HepG2 (cell line): Measurements from ENCODE around the gene PTPRCAP. TPM values are rescaled to one million over a fixed set of nuclear protein-coding genes. Genes with fewer than 3 reads are reported as not detected.

ENCODE experiments used
- EP300 ChIP-seq, 3 experiments: sonication (generic) in 1 of 3; formaldehyde crosslinking in 1 of 3; IDR thresholded peaks; 2 replicates each; pipeline versions ENCODE4 v1.5.1 to v1.6.1; 2011 to 2020; ENCODE audit warnings: low read depth in 2 of 3, low read length in 2 of 3, borderline replicate concordance in 1 of 3, improper control_type of control experiment in 1 of 3, mild to moderate bottlenecking in 1 of 3, missing genetic modification reagents in 1 of 3, moderate library complexity in 1 of 3
- FOXO1 ChIP-seq: sonication (generic); formaldehyde crosslinking; IDR thresholded peaks from 2 replicates; pipeline ENCODE4 v1.4.0; 2020; ENCODE audit warnings: missing genetic modification reagents
- KLF16 ChIP-seq, 2 experiments: sonication (generic) in 1 of 2; formaldehyde crosslinking in 1 of 2; IDR thresholded peaks; 2 replicates each; pipeline versions ENCODE4 v1.6.1 to v1.8.0; 2016 to 2023; ENCODE audit warnings: missing genetic modification reagents in 2 of 2, missing compliant biosample characterization in 1 of 2
- KMT2A ChIP-seq: sonication (generic); formaldehyde crosslinking; IDR thresholded peaks from 2 replicates; pipeline ENCODE4 v1.4.0; 2020; ENCODE audit warnings: missing genetic modification reagents
- MAZ ChIP-seq, 2 experiments: sonication (generic) in 1 of 2; formaldehyde crosslinking in 1 of 2; IDR thresholded peaks; 2 replicates each; pipeline versions ENCODE4 v1.5.0 to v1.6.1; 2012 to 2020; ENCODE audit warnings: low read depth in 2 of 2, mild to moderate bottlenecking in 2 of 2, borderline replicate concordance in 1 of 2, improper control_type of control experiment in 1 of 2, low read length in 1 of 2, missing genetic modification reagents in 1 of 2, moderate library complexity in 1 of 2
- MED1 ChIP-seq: sonication (generic); formaldehyde crosslinking; IDR thresholded peaks from 2 replicates; pipeline ENCODE4 v1.4.0; 2020; ENCODE audit warnings: missing genetic modification reagents
- SMAD3 ChIP-seq: sonication (generic); formaldehyde crosslinking; IDR thresholded peaks from 2 replicates; pipeline ENCODE4 v1.4.0; 2020; ENCODE audit warnings: missing genetic modification reagents
- YEATS2 ChIP-seq: sonication (generic); formaldehyde crosslinking; IDR thresholded peaks from 2 replicates; pipeline ENCODE4 v1.4.0; 2020; ENCODE audit warnings: missing genetic modification reagents, borderline replicate concordance
- ZNF326 ChIP-seq: sonication (generic); formaldehyde crosslinking; IDR thresholded peaks from 2 replicates; pipeline ENCODE4 v1.4.0; 2020; ENCODE audit warnings: missing genetic modification reagents, borderline replicate concordance
- ZNF407 ChIP-seq: sonication (generic); formaldehyde crosslinking; IDR thresholded peaks from one replicate; pipeline ENCODE4 v1.5.1; 2020; ENCODE audit warnings: mild to moderate bottlenecking, missing genetic modification reagents; ENCODE audit errors: not compliant biosample characterization
- ZNF451 ChIP-seq: sonication (generic); formaldehyde crosslinking; IDR thresholded peaks from 2 replicates; pipeline ENCODE4 v1.5.0; 2020; ENCODE audit warnings: mild to moderate bottlenecking, missing genetic modification reagents
- polyA plus RNA-seq, 8 experiments: library from polyadenylated mRNA; depleted of rRNA in 3 of 8; stranded (reverse) in 7 of 8; unstranded in 1 of 8; fragments of >200 nt; fragmentation: Illumina TruSeq in 4 of 8; extraction: Trizol in 4 of 8; gene quantifications; 2 replicates each; pipeline versions ENCODE4 v1.2.1 to v1.2.3, GENCODE V29; 2011 to 2016; ENCODE audit warnings: low read depth in 4 of 8, missing spikeins in 1 of 8, mixed read lengths in 1 of 8; ENCODE audit not compliant: insufficient read depth in 1 of 8
- total RNA-seq, 5 experiments: library from RNA; depleted of rRNA; stranded (reverse); fragments of >200 nt; fragmentation: Illumina TruSeq; extraction: Trizol; gene quantifications; 2 replicates each; pipeline ENCODE4 v1.2.3, GENCODE V29; 2016; ENCODE audit warnings: low read depth in 1 of 5
- TF ChIP-seq, protein P1 (sequence below): sonication (generic); formaldehyde crosslinking; conservative IDR thresholded peaks from 2 replicates; pipeline ENCODE4 v1.8.0; 2022; ENCODE audit warnings: mild to moderate bottlenecking, moderate library complexity, missing genetic modification reagents
- TF ChIP-seq, protein P2 (sequence below): sonication (generic); formaldehyde crosslinking; IDR thresholded peaks from 2 replicates; pipeline ENCODE4 v1.4.0; 2020; ENCODE audit warnings: missing genetic modification reagents, mild to moderate bottlenecking, borderline replicate concordance

Gene PTPRCAP
- total and polyA plus RNA-seq, 2 of the 13 experiments (the other 11 are each of a cell fraction or from before 2014, with no cell fraction given) = 0.60 to 0.70 TPM

- TF ChIP-seq, protein P1, sequence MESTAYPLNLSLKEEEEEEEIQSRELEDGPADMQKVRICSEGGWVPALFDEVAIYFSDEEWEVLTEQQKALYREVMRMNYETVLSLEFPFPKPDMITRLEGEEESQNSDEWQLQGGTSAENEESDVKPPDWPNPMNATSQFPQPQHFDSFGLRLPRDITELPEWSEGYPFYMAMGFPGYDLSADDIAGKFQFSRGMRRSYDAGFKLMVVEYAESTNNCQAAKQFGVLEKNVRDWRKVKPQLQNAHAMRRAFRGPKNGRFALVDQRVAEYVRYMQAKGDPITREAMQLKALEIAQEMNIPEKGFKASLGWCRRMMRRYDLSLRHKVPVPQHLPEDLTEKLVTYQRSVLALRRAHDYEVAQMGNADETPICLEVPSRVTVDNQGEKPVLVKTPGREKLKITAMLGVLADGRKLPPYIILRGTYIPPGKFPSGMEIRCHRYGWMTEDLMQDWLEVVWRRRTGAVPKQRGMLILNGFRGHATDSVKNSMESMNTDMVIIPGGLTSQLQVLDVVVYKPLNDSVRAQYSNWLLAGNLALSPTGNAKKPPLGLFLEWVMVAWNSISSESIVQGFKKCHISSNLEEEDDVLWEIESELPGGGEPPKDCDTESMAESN (CRISPR knock-in tag) = 0 out of 2 replicates have a peak, but pooled peaks have one; percentile 46
- TF ChIP-seq ZNF407 (CRISPR knock-in tag) (no peak), KLF16 (CRISPR knock-in tag; IDR thresholded peaks at IDR 0.05) (peak in 1 of 2 experiments; percentile 68; a peak in 2 of 4 replicates), MED1 (peak; percentile 83), SMAD3 (CRISPR knock-in tag) (peak; percentile 68; the same call in 1 of the 2 replicates), EP300 (IDR thresholded peaks at IDR 0.05; ENCODE audit: low read depth in 2 of 2, low read length in 2 of 2) (peak in 1 of 2 experiments; percentile 32; a peak in 1 of 4 replicates), EP300 (CRISPR knock-in tag; IDR thresholded peaks at IDR 0.05; ENCODE audit: borderline replicate concordance) (no peak), FOXO1 (CRISPR knock-in tag) (peak; percentile 62), ZNF451 (CRISPR knock-in tag) (0 out of 2 replicates have a peak, but pooled peaks have one; percentile 26), KMT2A (CRISPR knock-in tag) (peak; percentile 79; the same call in 1 of the 2 replicates), YEATS2 (CRISPR knock-in tag) (peak; percentile 97), MAZ (IDR thresholded peaks at IDR 0.05; ENCODE audit: borderline replicate concordance, low read depth, low read length) (peak; percentile 86; the same call in 1 of the 2 replicates), MAZ (CRISPR knock-in tag; IDR thresholded peaks at IDR 0.05; ENCODE audit: low read depth) (peak; percentile 62), ZNF326 (CRISPR knock-in tag) (no peak)
- TF ChIP-seq, protein P2, sequence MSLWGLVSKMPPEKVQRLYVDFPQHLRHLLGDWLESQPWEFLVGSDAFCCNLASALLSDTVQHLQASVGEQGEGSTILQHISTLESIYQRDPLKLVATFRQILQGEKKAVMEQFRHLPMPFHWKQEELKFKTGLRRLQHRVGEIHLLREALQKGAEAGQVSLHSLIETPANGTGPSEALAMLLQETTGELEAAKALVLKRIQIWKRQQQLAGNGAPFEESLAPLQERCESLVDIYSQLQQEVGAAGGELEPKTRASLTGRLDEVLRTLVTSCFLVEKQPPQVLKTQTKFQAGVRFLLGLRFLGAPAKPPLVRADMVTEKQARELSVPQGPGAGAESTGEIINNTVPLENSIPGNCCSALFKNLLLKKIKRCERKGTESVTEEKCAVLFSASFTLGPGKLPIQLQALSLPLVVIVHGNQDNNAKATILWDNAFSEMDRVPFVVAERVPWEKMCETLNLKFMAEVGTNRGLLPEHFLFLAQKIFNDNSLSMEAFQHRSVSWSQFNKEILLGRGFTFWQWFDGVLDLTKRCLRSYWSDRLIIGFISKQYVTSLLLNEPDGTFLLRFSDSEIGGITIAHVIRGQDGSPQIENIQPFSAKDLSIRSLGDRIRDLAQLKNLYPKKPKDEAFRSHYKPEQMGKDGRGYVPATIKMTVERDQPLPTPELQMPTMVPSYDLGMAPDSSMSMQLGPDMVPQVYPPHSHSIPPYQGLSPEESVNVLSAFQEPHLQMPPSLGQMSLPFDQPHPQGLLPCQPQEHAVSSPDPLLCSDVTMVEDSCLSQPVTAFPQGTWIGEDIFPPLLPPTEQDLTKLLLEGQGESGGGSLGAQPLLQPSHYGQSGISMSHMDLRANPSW (CRISPR knock-in tag) = peak; percentile 93; the same call in 1 of the 2 replicates
Measured at GRCh38 chr11:67428052-67429001, 9.2 kb downstream of the PTPRCAP start, which contains the start of gene RPS6KB2 (continued).
